IMR-90 (cell line): ENCODE measurements around the gene ERICH3. TPM values are rescaled to one million over a fixed set of nuclear protein-coding genes. Genes with fewer than 3 reads are reported as not detected.

Experiments used
- ATAC-seq: fragments of 200-7000 bp; cut with Tn5 transposase; 2 replicates; pipeline ENCODE4 v1.9.1; 2020; ENCODE audit warnings: low read depth, mild to moderate bottlenecking, moderate library complexity
- BruUV-seq: library from RNA; stranded (reverse); fragments of 400-500 nt; replicated peaks from 2 replicates; lab custom pipeline; 2021; lab: Mats Ljungman, UMichigan
- CTCF ChIA-PET: fragments of 300-600 bp; formaldehyde crosslinking; extraction: SDS; loops from one replicate; lab custom pipeline; 2021; ENCODE audit warnings: antibody characterized with exemption; lab: Yijun Ruan, JAX
- POLR2A ChIA-PET: fragments of 300-600 bp; sonication (Branson Sonifier 250); formaldehyde crosslinking; loops from one replicate; lab custom pipeline; 2022; ENCODE audit warnings: antibody characterized with exemption; ENCODE audit not compliant: unreplicated experiment; lab: Charles Lee
- DNase-seq: peaks from one replicate; pipeline ENCODE4 v3.0.0; 2013
- H2AFZ ChIP-seq: replicated peaks from 2 replicates; pipeline ENCODE3; 2013; ENCODE audit warnings: low read length, mild to moderate bottlenecking; ENCODE audit not compliant: poor library complexity
- H2AK5ac ChIP-seq: 2 replicates; pipeline ENCODE4 v1.6.1; 2013; ENCODE audit warnings: low read depth, low read length, inconsistent platforms
- H2AK9ac ChIP-seq: replicated peaks from 2 replicates; pipeline ENCODE3; 2013; ENCODE audit warnings: mild to moderate bottlenecking, low read depth, low read length, moderate library complexity; ENCODE audit not compliant: poor library complexity
- H2BK120ac ChIP-seq: 2 replicates; pipeline ENCODE4 v1.6.1; 2013; ENCODE audit warnings: low read depth, low read length, inconsistent platforms
- H2BK15ac ChIP-seq: 3 replicates; pipeline ENCODE4 v1.6.1; 2013; ENCODE audit warnings: low read depth, low read length, inconsistent platforms
- H2BK20ac ChIP-seq: 2 replicates; pipeline ENCODE4 v1.6.1; 2013; ENCODE audit warnings: low read depth, mild to moderate bottlenecking, inconsistent platforms, low read length, moderate library complexity
- H2BK5ac ChIP-seq: 2 replicates; pipeline ENCODE4 v1.6.1; 2013; ENCODE audit warnings: mild to moderate bottlenecking, low read depth, low read length, inconsistent platforms; ENCODE audit not compliant: poor library complexity, severe bottlenecking
- H3K14ac ChIP-seq: replicated peaks from 2 replicates; pipeline ENCODE4 v1.6.1; 2013; ENCODE audit warnings: low read depth, low read length, inconsistent platforms
- H3K18ac ChIP-seq: 2 replicates; pipeline ENCODE4 v1.6.1; 2013; ENCODE audit warnings: low read depth, low read length, control low read depth
- H3K23ac ChIP-seq: 2 replicates; pipeline ENCODE4 v1.6.1; 2013; ENCODE audit warnings: low read depth, low read length, inconsistent platforms
- H3K27ac ChIP-seq: 2 replicates; pipeline ENCODE4 v1.5.1; 2013; ENCODE audit warnings: mild to moderate bottlenecking, control low read depth, low read length; ENCODE audit not compliant: insufficient read depth
- H3K27me3 ChIP-seq: 2 replicates; pipeline ENCODE4 v1.6.1; 2013; ENCODE audit warnings: low read length; ENCODE audit not compliant: control insufficient read depth, insufficient read depth
- H3K36me3 ChIP-seq: 2 replicates; pipeline ENCODE4 v1.6.1; 2013; ENCODE audit warnings: low read length, mixed read lengths; ENCODE audit not compliant: control insufficient read depth, insufficient read depth
- H3K4ac ChIP-seq: 2 replicates; pipeline ENCODE4 v1.6.1; 2013; ENCODE audit warnings: low read depth, low read length, inconsistent platforms
- H3K4me1 ChIP-seq: 2 replicates; pipeline ENCODE4 v1.6.1; 2013; ENCODE audit warnings: low read length, mixed read lengths; ENCODE audit not compliant: control insufficient read depth, insufficient read depth
- H3K4me2 ChIP-seq: 2 replicates; pipeline ENCODE4 v1.6.1; 2013; ENCODE audit warnings: low read depth, mild to moderate bottlenecking, control low read depth, low read length, moderate library complexity
- H3K4me3 ChIP-seq: 2 replicates; pipeline ENCODE4 v1.5.1; 2013; ENCODE audit warnings: low read depth, mild to moderate bottlenecking, control low read depth, low read length, moderate library complexity; ENCODE audit not compliant: insufficient read depth
- H3K56ac ChIP-seq: 2 replicates; pipeline ENCODE4 v1.6.1; 2013; ENCODE audit warnings: low read length, inconsistent platforms; ENCODE audit not compliant: insufficient read depth; ENCODE audit errors: extremely low read depth
- H3K79me1 ChIP-seq, 2 experiments: 2 replicates each; pipeline ENCODE4 v1.6.1; 2013; ENCODE audit warnings: low read length in 2 of 2, inconsistent platforms in 1 of 2, low read depth in 1 of 2
- H3K9ac ChIP-seq: 2 replicates; pipeline ENCODE4 v1.6.1; 2013; ENCODE audit warnings: low read depth, low read length, control low read depth
- H3K9me1 ChIP-seq: 2 replicates; pipeline ENCODE4 v1.6.1; 2013; ENCODE audit warnings: low read length, inconsistent platforms; ENCODE audit not compliant: insufficient read depth
- H3K9me3 ChIP-seq: 2 replicates; pipeline ENCODE4 v1.6.1; 2013; ENCODE audit warnings: low read length; ENCODE audit not compliant: control insufficient read depth, insufficient read depth
- H4K20me1 ChIP-seq: 2 replicates; pipeline ENCODE4 v1.6.1; 2013; ENCODE audit warnings: low read length, inconsistent platforms; ENCODE audit not compliant: insufficient read depth
- H4K5ac ChIP-seq: 2 replicates; pipeline ENCODE4 v1.6.1; 2013; ENCODE audit warnings: mild to moderate bottlenecking, low read depth, low read length, control low read depth
- H4K8ac ChIP-seq, 2 experiments: 2 replicates each; pipeline ENCODE4 v1.6.1; 2013; ENCODE audit warnings: low read depth in 2 of 2, low read length in 2 of 2, control low read depth in 1 of 2, inconsistent platforms in 1 of 2
- H4K91ac ChIP-seq: 2 replicates; pipeline ENCODE4 v1.6.1; 2013; ENCODE audit warnings: low read depth, low read length, inconsistent platforms; ENCODE audit not compliant: insufficient read depth
- BHLHE40 ChIP-seq: fragments of 150-350 bp; IDR thresholded peaks from 2 replicates; pipeline ENCODE4 v1.6.1; 2016; ENCODE audit warnings: mild to moderate bottlenecking, low read depth, low read length
- FOS ChIP-seq: fragments of 150-350 bp; IDR thresholded peaks from 2 replicates; pipeline ENCODE4 v1.6.1; 2016; ENCODE audit warnings: low read depth, low read length
- POLR2A ChIP-seq: IDR thresholded peaks from 2 replicates; pipeline ENCODE4 v1.6.1; 2012; ENCODE audit warnings: mild to moderate bottlenecking, low read depth, low read length
- RAD21 ChIP-seq: IDR thresholded peaks from 2 replicates; pipeline ENCODE4 v1.6.1; 2012; ENCODE audit warnings: low read length, improper control_type of control experiment
- WGBS, 2 experiments: methylation state at CpG; one replicate each; pipeline versions ENCODE4 v1.1.5 to v1.1.7; 2013; ENCODE audit warnings: missing lambda C conversion rate in 2 of 2; ENCODE audit not compliant: insufficient read length in 1 of 2; ENCODE audit errors: extremely low coverage in 2 of 2; 5-methylcytosine and 5-hydroxymethylcytosine counted together
- dilution Hi-C: fragments of 300-500 bp; cut with HindIII; formaldehyde crosslinking; loops from one replicate; pipeline ENCODE4 v1.14.3; 2018; ENCODE audit warnings: low sequenced_read_pairs; ENCODE audit not compliant: unreplicated experiment
- in situ Hi-C: fragments of 300-500 bp; cut with MboI; formaldehyde crosslinking; loops from 3 replicates; pipeline ENCODE4 v1.14.3; 2019; ENCODE audit warnings: low sequenced_read_pairs, inconsistent platforms, mixed read lengths
- intact Hi-C: fragments of 100-400 bp; cut with micrococcal nuclease; formaldehyde crosslinking; loops from 2 replicates; pipeline ENCODE4 v1.10.0; 2022
- polyA plus RNA-seq, 3 experiments: library from polyadenylated mRNA; depleted of rRNA; stranded (reverse); fragments of >200 nt; gene quantifications; 2 replicates each; pipeline ENCODE4 v1.2.3, GENCODE V29; 2012; ENCODE audit warnings: low replicate concordance in 1 of 3
- total RNA-seq: library from RNA; depleted of rRNA; stranded (reverse); fragments of >200 nt; gene quantifications from 2 replicates; pipeline ENCODE4 v1.2.3, GENCODE V29; 2012
- TF ChIP-seq, protein P1 (sequence below): fragments of 150-350 bp; IDR thresholded peaks from 2 replicates; pipeline ENCODE4 v1.6.1; 2017; ENCODE audit warnings: mild to moderate bottlenecking, antibody characterized with exemption, low read length, low read depth

The ERICH3 gene
- total and polyA plus RNA-seq, 2 of the 4 experiments (the other 2 are of a cell fraction): not detected

DNA sequence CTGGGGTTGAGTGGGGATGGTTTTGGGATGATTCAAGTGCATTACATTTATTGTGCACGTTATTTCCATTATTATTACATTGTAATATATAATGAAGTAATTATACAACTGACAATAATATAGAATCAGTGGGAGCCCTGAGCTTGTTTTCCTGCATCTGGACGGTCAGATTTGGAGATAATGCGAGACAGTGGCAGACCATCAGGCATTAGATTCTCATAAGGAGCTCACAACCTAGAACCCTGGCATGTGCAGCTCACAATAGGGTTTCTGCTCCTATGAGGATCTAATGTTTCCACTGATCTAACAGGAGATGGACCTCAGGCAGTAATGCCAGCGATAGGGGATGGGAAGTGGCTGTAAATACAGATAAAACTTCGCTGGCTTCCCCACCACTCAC is 83.3 kb downstream of the ERICH3 start:
- in situ Hi-C loops: no loop called here
- POLR2A ChIA-PET: no interaction called here

More for the DNA sequence above, 83.3 kb downstream of the ERICH3 start:
- Histone ChIP-seq H3K9me3 (no peaks in the 10 kb centered on the region), H3K9me1 (no peaks in the 10 kb centered on the region), H3K9ac (no peak overlapping the region), H3K4me1 (no peaks in the 10 kb centered on the region), H2AFZ (no peak overlapping the region), H3K27me3 (no peaks in the 10 kb centered on the region), H2BK120ac (no peak overlapping the region), H3K4ac (no peak overlapping the region), H3K27ac (no peak overlapping the region), H3K56ac (no peak overlapping the region), H3K18ac (no peak overlapping the region), H3K23ac (no peak overlapping the region), H2BK15ac (no peak overlapping the region), H3K14ac (no peak overlapping the region), H4K20me1 (no peaks in the 10 kb centered on the region), H2AK9ac (no peak overlapping the region), H3K4me2 (no peak overlapping the region), H4K5ac (no peak overlapping the region), H3K79me1 (no peaks in the 10 kb centered on the region), H4K91ac (no peak overlapping the region), H2AK5ac (no peak overlapping the region), H4K8ac (no peak overlapping the region), H2BK5ac (no peak overlapping the region), H3K4me3 (no peak overlapping the region), H3K36me3 (no peaks in the 10 kb centered on the region), H2BK20ac (no peak overlapping the region)
- CTCF ChIA-PET: no interaction called here
- intact Hi-C loops (no loop called here), dilution Hi-C loops (no loop called here)
- BruUV-seq: no TSS peak
- TF ChIP-seq RAD21 (no peak), FOS (no peak), BHLHE40 (no peak), POLR2A (no peak)
- TF ChIP-seq, protein P1, sequence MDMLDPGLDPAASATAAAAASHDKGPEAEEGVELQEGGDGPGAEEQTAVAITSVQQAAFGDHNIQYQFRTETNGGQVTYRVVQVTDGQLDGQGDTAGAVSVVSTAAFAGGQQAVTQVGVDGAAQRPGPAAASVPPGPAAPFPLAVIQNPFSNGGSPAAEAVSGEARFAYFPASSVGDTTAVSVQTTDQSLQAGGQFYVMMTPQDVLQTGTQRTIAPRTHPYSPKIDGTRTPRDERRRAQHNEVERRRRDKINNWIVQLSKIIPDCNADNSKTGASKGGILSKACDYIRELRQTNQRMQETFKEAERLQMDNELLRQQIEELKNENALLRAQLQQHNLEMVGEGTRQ: no peak
- ATAC-seq: no peak
- 80% methylated on average over 1 of the region's 5 CpGs; no CpG with 5 or more reads in 1 of the 2 experiments for whole genome bisulfite sequencing, 2 experiments
- no peak for DNase-seq
